ENCODE results near the gene NR1I3. TPM values are rescaled to one million over a fixed set of nuclear protein-coding genes. Genes with fewer than 3 reads are reported as not detected.

The NR1I3 gene
- total and polyA plus RNA-seq, 2 of the 13 experiments (the other 11 are each of a cell fraction or from before 2014, with no cell fraction given): 0.62 to 0.95 TPM

DNA sequence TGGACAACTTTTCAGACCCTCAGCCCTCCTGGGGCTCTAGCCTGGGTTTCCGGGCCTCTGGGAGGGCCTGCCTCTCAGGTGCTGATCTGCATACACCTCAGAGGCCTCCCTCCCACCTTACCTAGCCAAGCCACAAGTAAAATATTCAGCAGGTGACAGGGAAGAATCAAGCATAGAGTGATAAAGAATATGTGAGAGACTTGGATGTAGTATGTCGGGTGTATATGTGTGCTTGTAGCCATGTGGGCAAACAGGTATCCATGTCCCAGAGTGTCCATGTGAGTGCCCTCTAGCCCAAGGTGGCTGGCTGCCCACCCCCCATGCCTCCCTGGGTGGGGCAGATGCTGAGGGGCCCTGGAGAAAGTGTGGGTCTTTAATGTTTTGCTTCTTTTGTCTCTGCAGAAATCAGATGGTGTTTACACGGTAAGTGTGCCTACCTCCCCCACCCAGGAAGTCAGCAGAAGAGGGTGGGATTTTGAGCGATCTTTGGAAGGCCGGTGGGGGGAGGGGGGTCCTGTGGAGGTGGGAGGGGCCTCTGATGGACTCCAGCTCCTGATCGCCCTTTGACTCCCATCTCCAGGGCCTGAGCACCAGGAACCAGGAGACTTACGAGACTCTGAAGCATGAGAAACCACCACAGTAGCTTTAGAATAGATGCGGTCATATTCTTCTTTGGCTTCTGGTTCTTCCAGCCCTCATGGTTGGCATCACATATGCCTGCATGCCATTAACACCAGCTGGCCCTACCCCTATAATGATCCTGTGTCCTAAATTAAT is 19.5 kb downstream of the NR1I3 start (continued):
- no peak for TF ChIP-seq FOXA1 (IDR thresholded peaks at IDR 0.05)
- TF ChIP-seq FOXA1 (CRISPR knock-in tag; IDR thresholded peaks at IDR 0.05): peak; percentile 88
- TF ChIP-seq CCDC6 (CRISPR knock-in tag; IDR thresholded peaks at IDR 0.05): no peak; the same call in 1 of the 2 replicates
- peak; percentile 90 for TF ChIP-seq SALL1 (CRISPR knock-in tag; IDR thresholded peaks at IDR 0.05)
- TF ChIP-seq GLI4 (CRISPR knock-in tag; IDR thresholded peaks at IDR 0.05; ENCODE audit: borderline replicate concordance): no peak
- TF ChIP-seq, protein P1, sequence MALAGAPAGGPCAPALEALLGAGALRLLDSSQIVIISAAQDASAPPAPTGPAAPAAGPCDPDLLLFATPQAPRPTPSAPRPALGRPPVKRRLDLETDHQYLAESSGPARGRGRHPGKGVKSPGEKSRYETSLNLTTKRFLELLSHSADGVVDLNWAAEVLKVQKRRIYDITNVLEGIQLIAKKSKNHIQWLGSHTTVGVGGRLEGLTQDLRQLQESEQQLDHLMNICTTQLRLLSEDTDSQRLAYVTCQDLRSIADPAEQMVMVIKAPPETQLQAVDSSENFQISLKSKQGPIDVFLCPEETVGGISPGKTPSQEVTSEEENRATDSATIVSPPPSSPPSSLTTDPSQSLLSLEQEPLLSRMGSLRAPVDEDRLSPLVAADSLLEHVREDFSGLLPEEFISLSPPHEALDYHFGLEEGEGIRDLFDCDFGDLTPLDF (CRISPR knock-in tag; IDR thresholded peaks at IDR 0.05): no peak
- TF ChIP-seq ATF7 (IDR thresholded peaks at IDR 0.05): no peak
- TF ChIP-seq ATF7 (CRISPR knock-in tag; IDR thresholded peaks at IDR 0.05): no peak
- no peak for TF ChIP-seq RFX1 (IDR thresholded peaks at IDR 0.05)
- peak; percentile 83 for TF ChIP-seq NCOA2 (CRISPR knock-in tag; IDR thresholded peaks at IDR 0.05)
- peak; percentile 77; the same call in 1 of the 2 replicates for TF ChIP-seq ELF4 (CRISPR knock-in tag; IDR thresholded peaks at IDR 0.05; ENCODE audit: borderline replicate concordance)
- TF ChIP-seq ELF1 (CRISPR knock-in tag; IDR thresholded peaks at IDR 0.05): peak; percentile 81
- TF ChIP-seq MEIS2 (CRISPR knock-in tag; IDR thresholded peaks at IDR 0.05): no peak
- TF ChIP-seq ZFX (CRISPR knock-in tag; IDR thresholded peaks at IDR 0.05; ENCODE audit: low read depth): peak; percentile 18; the same call in 1 of the 2 replicates
- no peak for TF ChIP-seq PTBP1 (IDR thresholded peaks at IDR 0.05; ENCODE audit: low read depth, low read length, poor library complexity, severe bottlenecking)
- no peak for TF ChIP-seq ZNF232 (CRISPR knock-in tag; IDR thresholded peaks at IDR 0.05; ENCODE audit: borderline replicate concordance)
- peak; percentile 68; the same call in 1 of the 2 replicates for TF ChIP-seq ELF3 (CRISPR knock-in tag; IDR thresholded peaks at IDR 0.05)
- TF ChIP-seq FOXO1 (CRISPR knock-in tag; IDR thresholded peaks at IDR 0.05): peak; percentile 96
- no peak for TF ChIP-seq FIP1L1 (IDR thresholded peaks at IDR 0.05; ENCODE audit: borderline replicate concordance, insufficient read depth, low read depth, low read length)
- peak; percentile 85 for TF ChIP-seq MED8 (CRISPR knock-in tag; IDR thresholded peaks at IDR 0.05; ENCODE audit: insufficient replicate concordance)
- no peak for TF ChIP-seq SRY (CRISPR knock-in tag; IDR thresholded peaks at IDR 0.05)
- TF ChIP-seq KAT2B (IDR thresholded peaks at IDR 0.05; ENCODE audit: borderline replicate concordance, low read depth, low read length): no peak
- TF ChIP-seq SMC3 (IDR thresholded peaks at IDR 0.05; ENCODE audit: low read length): no peak
- TF ChIP-seq, protein P2, sequence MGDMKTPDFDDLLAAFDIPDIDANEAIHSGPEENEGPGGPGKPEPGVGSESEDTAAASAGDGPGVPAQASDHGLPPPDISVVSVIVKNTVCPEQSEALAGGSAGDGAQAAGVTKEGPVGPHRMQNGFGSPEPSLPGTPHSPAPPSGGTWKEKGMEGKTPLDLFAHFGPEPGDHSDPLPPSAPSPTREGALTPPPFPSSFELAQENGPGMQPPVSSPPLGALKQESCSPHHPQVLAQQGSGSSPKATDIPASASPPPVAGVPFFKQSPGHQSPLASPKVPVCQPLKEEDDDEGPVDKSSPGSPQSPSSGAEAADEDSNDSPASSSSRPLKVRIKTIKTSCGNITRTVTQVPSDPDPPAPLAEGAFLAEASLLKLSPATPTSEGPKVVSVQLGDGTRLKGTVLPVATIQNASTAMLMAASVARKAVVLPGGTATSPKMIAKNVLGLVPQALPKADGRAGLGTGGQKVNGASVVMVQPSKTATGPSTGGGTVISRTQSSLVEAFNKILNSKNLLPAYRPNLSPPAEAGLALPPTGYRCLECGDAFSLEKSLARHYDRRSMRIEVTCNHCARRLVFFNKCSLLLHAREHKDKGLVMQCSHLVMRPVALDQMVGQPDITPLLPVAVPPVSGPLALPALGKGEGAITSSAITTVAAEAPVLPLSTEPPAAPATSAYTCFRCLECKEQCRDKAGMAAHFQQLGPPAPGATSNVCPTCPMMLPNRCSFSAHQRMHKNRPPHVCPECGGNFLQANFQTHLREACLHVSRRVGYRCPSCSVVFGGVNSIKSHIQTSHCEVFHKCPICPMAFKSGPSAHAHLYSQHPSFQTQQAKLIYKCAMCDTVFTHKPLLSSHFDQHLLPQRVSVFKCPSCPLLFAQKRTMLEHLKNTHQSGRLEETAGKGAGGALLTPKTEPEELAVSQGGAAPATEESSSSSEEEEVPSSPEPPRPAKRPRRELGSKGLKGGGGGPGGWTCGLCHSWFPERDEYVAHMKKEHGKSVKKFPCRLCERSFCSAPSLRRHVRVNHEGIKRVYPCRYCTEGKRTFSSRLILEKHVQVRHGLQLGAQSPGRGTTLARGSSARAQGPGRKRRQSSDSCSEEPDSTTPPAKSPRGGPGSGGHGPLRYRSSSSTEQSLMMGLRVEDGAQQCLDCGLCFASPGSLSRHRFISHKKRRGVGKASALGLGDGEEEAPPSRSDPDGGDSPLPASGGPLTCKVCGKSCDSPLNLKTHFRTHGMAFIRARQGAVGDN (CRISPR knock-in tag; IDR thresholded peaks at IDR 0.05): peak; percentile 75
- TF ChIP-seq GABPA (IDR thresholded peaks at IDR 0.05; ENCODE audit: low read depth, low read length): no peak
- TF ChIP-seq GABPA (CRISPR knock-in tag; IDR thresholded peaks at IDR 0.05; ENCODE audit: low read depth): no peak
- no peak for TF ChIP-seq JARID2 (CRISPR knock-in tag; IDR thresholded peaks at IDR 0.05; ENCODE audit: insufficient replicate concordance)
- TF ChIP-seq ARNTL (CRISPR knock-in tag; IDR thresholded peaks at IDR 0.05): peak; percentile 75
